SK-N-SH treated with all-trans-retinoic acid at 6 μM for 48 hours (cell line): ENCODE results near the gene FAM181A.

Experiments
- ATAC-seq: fragments of 200-7000 bp; cut with Tn5 transposase; 3 replicates; pipeline ENCODE4 v1.9.1; 2020; ENCODE audit warnings: mild to moderate bottlenecking, moderate library complexity
- ARNTL ChIP-seq: fragments of 450-650 bp; formaldehyde crosslinking; IDR thresholded peaks from 2 replicates; pipeline ENCODE4 v1.5.0; 2020; ENCODE audit warnings: low read depth, mild to moderate bottlenecking, moderate library complexity, borderline replicate concordance
- BACH2 ChIP-seq: fragments of 250-450 bp; sonication (Bioruptor Pico); IDR thresholded peaks from 2 replicates; pipeline ENCODE4 v1.9.0; 2021; ENCODE audit warnings: mild to moderate bottlenecking, borderline replicate concordance
- ESRRG ChIP-seq: fragments of 250-450 bp; sonication (Bioruptor Pico); IDR thresholded peaks from 2 replicates; pipeline ENCODE4 v1.6.1; 2021; ENCODE audit warnings: mild to moderate bottlenecking
- GLIS3 ChIP-seq: fragments of 250-450 bp; sonication (Bioruptor Pico); IDR thresholded peaks from 2 replicates; pipeline ENCODE4 v1.5.0; 2020; ENCODE audit warnings: mild to moderate bottlenecking, moderate library complexity
- ISL1 ChIP-seq: fragments of 250-450 bp; sonication (Bioruptor Pico); IDR thresholded peaks from 2 replicates; pipeline ENCODE4 v2.1.2; 2022; ENCODE audit warnings: mild to moderate bottlenecking, moderate library complexity
- PPARA ChIP-seq: fragments of 250-450 bp; sonication (Bioruptor Pico); IDR thresholded peaks from 2 replicates; pipeline ENCODE4 v1.5.0; 2020; ENCODE audit warnings: mild to moderate bottlenecking, borderline replicate concordance
- RARB ChIP-seq: fragments of 250-450 bp; sonication (Bioruptor Pico); IDR thresholded peaks from 2 replicates; pipeline ENCODE4 v1.8.0; 2021; ENCODE audit warnings: mild to moderate bottlenecking, moderate library complexity
- SNAI2 ChIP-seq: fragments of 250-450 bp; sonication (Bioruptor Pico); IDR thresholded peaks from 2 replicates; pipeline ENCODE4 v1.5.0; 2020; ENCODE audit warnings: mild to moderate bottlenecking, moderate library complexity
- TCF4 ChIP-seq: fragments of 250-450 bp; sonication (Bioruptor Pico); IDR thresholded peaks from 2 replicates; pipeline ENCODE4 v1.8.0; 2021; ENCODE audit warnings: mild to moderate bottlenecking, moderate library complexity, borderline replicate concordance
- TOX ChIP-seq: fragments of 250-450 bp; sonication (Bioruptor Pico); IDR thresholded peaks from 2 replicates; pipeline ENCODE4 v1.8.0; 2021; ENCODE audit warnings: mild to moderate bottlenecking, moderate library complexity, borderline replicate concordance
- ZC3H10 ChIP-seq: fragments of 250-450 bp; sonication (Bioruptor Pico); IDR thresholded peaks from 2 replicates; pipeline ENCODE4 v1.5.1; 2021; ENCODE audit warnings: mild to moderate bottlenecking, moderate library complexity
- ZFP3 ChIP-seq: fragments of 250-450 bp; sonication (Bioruptor Pico); IDR thresholded peaks from 2 replicates; pipeline ENCODE4 v1.5.0; 2020; ENCODE audit warnings: mild to moderate bottlenecking, moderate library complexity
- ZNF565 ChIP-seq: fragments of 450-650 bp; formaldehyde crosslinking; conservative IDR thresholded peaks from 2 replicates; pipeline ENCODE4 v1.5.0; 2020; ENCODE audit warnings: low read depth, mild to moderate bottlenecking, moderate library complexity
- ZNF70 ChIP-seq: fragments of 450-650 bp; formaldehyde crosslinking; IDR thresholded peaks from 2 replicates; pipeline ENCODE4 v1.5.0; 2020; ENCODE audit warnings: mild to moderate bottlenecking, moderate library complexity
- TF ChIP-seq, protein P1 (sequence below): fragments of 250-450 bp; sonication (Bioruptor Pico); IDR thresholded peaks from 2 replicates; pipeline ENCODE4 v1.5.1; 2020; ENCODE audit warnings: low read depth, mild to moderate bottlenecking, moderate library complexity
- TF ChIP-seq, protein P2 (sequence below): fragments of 250-450 bp; sonication (Bioruptor Pico); IDR thresholded peaks from 2 replicates; pipeline ENCODE4 v1.5.1; 2021; ENCODE audit warnings: mild to moderate bottlenecking, moderate library complexity
- TF ChIP-seq, protein P3 (sequence below): fragments of 250-450 bp; sonication (Bioruptor Pico); IDR thresholded peaks from 2 replicates; pipeline ENCODE4 v1.5.0; 2020; ENCODE audit warnings: mild to moderate bottlenecking, moderate library complexity
- TF ChIP-seq, protein P4 (sequence below): fragments of 250-450 bp; sonication (Bioruptor Pico); IDR thresholded peaks from 2 replicates; pipeline ENCODE4 v1.8.0; 2021; ENCODE audit warnings: low read depth, mild to moderate bottlenecking, moderate library complexity, borderline replicate concordance
- TF ChIP-seq, protein P5 (sequence below): fragments of 250-450 bp; sonication (Bioruptor Pico); IDR thresholded peaks from 2 replicates; pipeline ENCODE4 v1.8.0; 2020; ENCODE audit warnings: mild to moderate bottlenecking, moderate library complexity, borderline replicate concordance

Gene FAM181A

DNA sequence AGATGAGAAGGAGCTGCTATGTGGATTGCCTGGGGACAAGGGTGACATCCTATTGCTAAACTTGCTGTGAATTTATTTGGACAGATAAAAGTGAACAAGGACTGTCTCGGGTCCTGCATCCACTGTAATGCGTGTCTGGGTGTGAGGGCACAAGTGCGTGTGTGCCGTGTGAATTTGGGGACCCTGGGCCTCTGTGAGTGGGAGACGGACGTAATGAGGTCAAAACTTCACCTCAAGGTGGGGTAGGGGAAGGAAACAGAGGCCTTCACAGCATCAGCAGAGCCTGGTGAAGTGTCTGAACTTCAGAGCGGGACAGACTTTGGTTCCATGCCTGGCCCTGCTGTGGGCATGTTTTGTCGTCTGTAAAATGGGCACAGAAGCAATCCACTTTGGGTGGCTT is 34.5 kb downstream of the FAM181A start:
- TF ChIP-seq ZC3H10 (no peak), ARNTL (CRISPR knock-in tag) (no peak), TOX (CRISPR knock-in tag) (no peak), ZNF70 (CRISPR knock-in tag) (no peak), TCF4 (CRISPR knock-in tag) (no peak), ZFP3 (CRISPR knock-in tag) (no peak), GLIS3 (no peak), SNAI2 (CRISPR knock-in tag) (no peak), ESRRG (no peak), ZNF565 (CRISPR knock-in tag) (no peak), BACH2 (CRISPR knock-in tag) (no peak)
- TF ChIP-seq, protein P1, sequence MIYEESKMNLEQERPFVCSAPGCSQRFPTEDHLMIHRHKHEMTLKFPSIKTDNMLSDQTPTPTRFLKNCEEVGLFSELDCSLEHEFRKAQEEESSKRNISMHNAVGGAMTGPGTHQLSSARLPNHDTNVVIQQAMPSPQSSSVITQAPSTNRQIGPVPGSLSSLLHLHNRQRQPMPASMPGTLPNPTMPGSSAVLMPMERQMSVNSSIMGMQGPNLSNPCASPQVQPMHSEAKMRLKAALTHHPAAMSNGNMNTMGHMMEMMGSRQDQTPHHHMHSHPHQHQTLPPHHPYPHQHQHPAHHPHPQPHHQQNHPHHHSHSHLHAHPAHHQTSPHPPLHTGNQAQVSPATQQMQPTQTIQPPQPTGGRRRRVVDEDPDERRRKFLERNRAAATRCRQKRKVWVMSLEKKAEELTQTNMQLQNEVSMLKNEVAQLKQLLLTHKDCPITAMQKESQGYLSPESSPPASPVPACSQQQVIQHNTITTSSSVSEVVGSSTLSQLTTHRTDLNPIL (CRISPR knock-in tag): no peak
- TF ChIP-seq, protein P2, sequence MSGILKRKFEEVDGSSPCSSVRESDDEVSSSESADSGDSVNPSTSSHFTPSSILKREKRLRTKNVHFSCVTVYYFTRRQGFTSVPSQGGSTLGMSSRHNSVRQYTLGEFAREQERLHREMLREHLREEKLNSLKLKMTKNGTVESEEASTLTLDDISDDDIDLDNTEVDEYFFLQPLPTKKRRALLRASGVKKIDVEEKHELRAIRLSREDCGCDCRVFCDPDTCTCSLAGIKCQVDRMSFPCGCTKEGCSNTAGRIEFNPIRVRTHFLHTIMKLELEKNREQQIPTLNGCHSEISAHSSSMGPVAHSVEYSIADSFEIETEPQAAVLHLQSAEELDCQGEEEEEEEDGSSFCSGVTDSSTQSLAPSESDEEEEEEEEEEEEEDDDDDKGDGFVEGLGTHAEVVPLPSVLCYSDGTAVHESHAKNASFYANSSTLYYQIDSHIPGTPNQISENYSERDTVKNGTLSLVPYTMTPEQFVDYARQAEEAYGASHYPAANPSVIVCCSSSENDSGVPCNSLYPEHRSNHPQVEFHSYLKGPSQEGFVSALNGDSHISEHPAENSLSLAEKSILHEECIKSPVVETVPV: no peak
- TF ChIP-seq, protein P3, sequence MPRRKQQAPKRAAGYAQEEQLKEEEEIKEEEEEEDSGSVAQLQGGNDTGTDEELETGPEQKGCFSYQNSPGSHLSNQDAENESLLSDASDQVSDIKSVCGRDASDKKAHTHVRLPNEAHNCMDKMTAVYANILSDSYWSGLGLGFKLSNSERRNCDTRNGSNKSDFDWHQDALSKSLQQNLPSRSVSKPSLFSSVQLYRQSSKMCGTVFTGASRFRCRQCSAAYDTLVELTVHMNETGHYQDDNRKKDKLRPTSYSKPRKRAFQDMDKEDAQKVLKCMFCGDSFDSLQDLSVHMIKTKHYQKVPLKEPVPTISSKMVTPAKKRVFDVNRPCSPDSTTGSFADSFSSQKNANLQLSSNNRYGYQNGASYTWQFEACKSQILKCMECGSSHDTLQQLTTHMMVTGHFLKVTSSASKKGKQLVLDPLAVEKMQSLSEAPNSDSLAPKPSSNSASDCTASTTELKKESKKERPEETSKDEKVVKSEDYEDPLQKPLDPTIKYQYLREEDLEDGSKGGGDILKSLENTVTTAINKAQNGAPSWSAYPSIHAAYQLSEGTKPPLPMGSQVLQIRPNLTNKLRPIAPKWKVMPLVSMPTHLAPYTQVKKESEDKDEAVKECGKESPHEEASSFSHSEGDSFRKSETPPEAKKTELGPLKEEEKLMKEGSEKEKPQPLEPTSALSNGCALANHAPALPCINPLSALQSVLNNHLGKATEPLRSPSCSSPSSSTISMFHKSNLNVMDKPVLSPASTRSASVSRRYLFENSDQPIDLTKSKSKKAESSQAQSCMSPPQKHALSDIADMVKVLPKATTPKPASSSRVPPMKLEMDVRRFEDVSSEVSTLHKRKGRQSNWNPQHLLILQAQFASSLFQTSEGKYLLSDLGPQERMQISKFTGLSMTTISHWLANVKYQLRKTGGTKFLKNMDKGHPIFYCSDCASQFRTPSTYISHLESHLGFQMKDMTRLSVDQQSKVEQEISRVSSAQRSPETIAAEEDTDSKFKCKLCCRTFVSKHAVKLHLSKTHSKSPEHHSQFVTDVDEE: no peak
- TF ChIP-seq, protein P4, sequence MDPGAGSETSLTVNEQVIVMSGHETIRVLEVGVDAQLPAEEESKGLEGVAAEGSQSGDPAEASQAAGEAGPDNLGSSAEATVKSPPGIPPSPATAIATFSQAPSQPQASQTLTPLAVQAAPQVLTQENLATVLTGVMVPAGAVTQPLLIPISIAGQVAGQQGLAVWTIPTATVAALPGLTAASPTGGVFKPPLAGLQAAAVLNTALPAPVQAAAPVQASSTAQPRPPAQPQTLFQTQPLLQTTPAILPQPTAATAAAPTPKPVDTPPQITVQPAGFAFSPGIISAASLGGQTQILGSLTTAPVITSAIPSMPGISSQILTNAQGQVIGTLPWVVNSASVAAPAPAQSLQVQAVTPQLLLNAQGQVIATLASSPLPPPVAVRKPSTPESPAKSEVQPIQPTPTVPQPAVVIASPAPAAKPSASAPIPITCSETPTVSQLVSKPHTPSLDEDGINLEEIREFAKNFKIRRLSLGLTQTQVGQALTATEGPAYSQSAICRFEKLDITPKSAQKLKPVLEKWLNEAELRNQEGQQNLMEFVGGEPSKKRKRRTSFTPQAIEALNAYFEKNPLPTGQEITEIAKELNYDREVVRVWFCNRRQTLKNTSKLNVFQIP: no peak
- ATAC-seq: no peak

DNA sequence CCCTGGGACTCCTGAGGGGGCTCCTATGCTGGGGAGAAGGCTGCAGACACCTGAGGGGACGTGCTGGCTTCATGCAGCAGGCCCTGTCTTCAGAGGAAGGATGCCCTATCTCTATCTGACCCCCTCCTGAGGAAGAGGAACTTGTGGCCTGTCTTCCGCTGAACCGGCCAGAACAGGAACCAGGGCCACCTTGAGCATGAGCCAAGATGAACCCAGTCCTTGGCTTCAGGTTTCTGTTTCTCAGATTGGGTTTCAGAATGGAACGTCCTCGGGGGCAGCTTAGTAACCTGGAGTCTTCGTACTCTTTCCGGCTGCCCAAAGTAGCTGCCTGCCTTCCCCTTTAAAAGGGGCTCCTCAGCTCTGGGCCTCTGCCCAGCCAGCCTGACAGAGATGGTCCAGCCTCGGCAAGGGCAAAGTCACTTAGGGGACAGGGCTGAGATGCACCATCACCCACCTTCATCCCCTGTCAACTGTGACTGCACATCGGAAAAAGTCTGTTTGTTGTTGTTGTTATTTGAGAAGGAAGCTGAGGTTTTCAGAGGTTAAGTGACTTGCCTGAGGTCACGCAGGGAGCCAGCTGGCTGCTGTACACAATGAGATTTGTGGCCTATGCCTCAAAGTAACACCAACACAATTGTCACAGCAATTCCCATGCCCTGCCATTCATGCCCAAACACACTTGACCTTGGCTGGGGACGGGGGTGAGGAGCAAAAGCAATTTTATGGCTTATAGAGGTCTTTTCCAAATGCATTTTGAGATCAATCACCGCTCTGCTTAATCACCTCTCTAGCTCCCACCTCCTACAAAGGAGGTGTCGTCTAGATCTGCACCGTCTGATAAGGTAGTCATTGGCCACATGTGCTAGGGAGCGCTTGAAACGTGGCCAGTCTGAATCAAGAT is 35.8 kb downstream of the FAM181A start:
- TF ChIP-seq SNAI2 (CRISPR knock-in tag) (no peak), ISL1 (CRISPR knock-in tag) (no peak), PPARA (CRISPR knock-in tag) (no peak), TOX (CRISPR knock-in tag) (no peak)
- TF ChIP-seq, protein P2: no peak
- TF ChIP-seq, all 23 proteins: peak for 0
- ATAC-seq: no peak

DNA sequence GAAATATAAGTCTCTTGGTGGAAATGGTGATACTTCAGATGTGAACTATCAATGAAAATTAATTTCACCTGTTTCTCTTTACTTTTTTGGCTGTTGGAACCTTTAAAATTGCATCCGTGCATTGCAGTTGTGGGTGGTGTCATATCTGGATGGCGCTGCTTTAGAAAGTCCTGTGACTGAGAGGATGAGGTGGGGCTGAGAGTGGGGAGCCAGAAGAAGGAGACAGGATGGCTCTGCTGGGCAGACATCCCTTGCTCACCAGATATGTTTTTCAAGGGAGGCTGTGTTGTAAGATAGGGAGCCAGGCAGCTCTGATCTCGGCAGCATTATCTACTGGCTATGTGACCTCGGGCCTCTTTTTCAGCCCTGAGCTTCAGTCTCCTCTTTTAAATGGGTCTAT is 36.5 kb downstream of the FAM181A start:
- ATAC-seq: no peak
- no peak for TF ChIP-seq ARNTL (CRISPR knock-in tag)
- no peak for TF ChIP-seq SNAI2 (CRISPR knock-in tag)
- TF ChIP-seq, protein P2: no peak
- TF ChIP-seq ZNF565 (CRISPR knock-in tag): no peak
- no peak for TF ChIP-seq PPARA (CRISPR knock-in tag)
- TF ChIP-seq ZNF70 (CRISPR knock-in tag): no peak
- TF ChIP-seq TOX (CRISPR knock-in tag): no peak
- TF ChIP-seq, protein P3: no peak
- TF ChIP-seq ESRRG: no peak
- TF ChIP-seq, protein P5, sequence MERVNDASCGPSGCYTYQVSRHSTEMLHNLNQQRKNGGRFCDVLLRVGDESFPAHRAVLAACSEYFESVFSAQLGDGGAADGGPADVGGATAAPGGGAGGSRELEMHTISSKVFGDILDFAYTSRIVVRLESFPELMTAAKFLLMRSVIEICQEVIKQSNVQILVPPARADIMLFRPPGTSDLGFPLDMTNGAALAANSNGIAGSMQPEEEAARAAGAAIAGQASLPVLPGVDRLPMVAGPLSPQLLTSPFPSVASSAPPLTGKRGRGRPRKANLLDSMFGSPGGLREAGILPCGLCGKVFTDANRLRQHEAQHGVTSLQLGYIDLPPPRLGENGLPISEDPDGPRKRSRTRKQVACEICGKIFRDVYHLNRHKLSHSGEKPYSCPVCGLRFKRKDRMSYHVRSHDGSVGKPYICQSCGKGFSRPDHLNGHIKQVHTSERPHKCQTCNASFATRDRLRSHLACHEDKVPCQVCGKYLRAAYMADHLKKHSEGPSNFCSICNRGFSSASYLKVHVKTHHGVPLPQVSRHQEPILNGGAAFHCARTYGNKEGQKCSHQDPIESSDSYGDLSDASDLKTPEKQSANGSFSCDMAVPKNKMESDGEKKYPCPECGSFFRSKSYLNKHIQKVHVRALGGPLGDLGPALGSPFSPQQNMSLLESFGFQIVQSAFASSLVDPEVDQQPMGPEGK (CRISPR knock-in tag): no peak
- TF ChIP-seq ZFP3 (CRISPR knock-in tag): no peak
- no peak for TF ChIP-seq RARB (CRISPR knock-in tag)
